NCI-H2196 (cell line): ENCODE data around the gene RFXANK.
"Not testable (repeated sequence)": the region's sequence is repeated elsewhere in the genome, so short reads cannot be mapped to it uniquely, and the experiment has no call there.

ENCODE experiments used
- DNase-seq: peaks from one replicate; lab custom pipeline; 2025; ENCODE audit not compliant: unreplicated experiment; lab: John Stamatoyannopoulos, UW

RFXANK gene

GRCh38 chr19:19170053-19170872, 21.8 kb upstream of the RFXANK start, which contains the start of gene MEF2B:
MEF2B (minus strand) TSS chr19:19170263; CDS start chr19:19150735, 19,528 bp downstream.
- peak; percentile 92 for DNase-seq

DNA sequence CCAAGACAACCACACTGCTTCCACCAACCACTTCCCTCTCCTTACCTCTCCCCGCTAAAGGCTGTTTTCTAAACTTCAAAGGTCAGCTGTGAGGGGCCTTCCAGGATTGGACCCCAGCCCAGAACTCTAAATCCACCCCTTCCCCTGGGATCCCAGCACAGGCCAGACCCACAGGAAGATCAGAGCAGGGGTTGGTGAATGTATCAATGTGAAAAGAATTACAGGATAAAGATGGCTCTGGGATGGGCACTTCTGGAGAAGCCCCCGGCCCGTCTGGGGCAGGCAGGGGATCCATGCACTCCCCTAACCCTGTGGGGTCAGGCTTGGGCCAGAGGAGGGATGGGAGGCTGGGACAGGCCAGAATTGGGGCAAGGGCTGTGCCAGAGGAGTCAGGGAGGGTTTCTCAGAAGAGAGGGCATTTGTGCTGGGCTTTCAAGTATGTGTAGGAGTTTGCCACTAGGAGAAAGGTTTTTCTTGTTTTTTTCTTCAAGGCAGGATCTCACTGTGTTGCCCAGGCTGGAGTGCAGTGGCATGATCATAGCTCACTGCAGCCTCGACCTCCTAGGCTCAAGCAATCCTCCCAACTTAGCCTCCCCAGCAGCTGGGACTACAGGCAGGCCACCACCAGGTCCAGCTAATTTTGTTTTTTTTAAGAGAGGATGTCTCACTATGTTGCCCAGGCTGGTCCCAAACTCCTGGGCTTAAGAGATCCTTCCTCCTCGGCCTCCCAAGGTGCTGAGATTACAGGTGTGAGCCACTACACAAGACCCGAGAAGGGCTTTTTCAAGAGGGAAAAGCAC, 21.0 kb upstream of the RFXANK start:
- no peak for DNase-seq

DNA sequence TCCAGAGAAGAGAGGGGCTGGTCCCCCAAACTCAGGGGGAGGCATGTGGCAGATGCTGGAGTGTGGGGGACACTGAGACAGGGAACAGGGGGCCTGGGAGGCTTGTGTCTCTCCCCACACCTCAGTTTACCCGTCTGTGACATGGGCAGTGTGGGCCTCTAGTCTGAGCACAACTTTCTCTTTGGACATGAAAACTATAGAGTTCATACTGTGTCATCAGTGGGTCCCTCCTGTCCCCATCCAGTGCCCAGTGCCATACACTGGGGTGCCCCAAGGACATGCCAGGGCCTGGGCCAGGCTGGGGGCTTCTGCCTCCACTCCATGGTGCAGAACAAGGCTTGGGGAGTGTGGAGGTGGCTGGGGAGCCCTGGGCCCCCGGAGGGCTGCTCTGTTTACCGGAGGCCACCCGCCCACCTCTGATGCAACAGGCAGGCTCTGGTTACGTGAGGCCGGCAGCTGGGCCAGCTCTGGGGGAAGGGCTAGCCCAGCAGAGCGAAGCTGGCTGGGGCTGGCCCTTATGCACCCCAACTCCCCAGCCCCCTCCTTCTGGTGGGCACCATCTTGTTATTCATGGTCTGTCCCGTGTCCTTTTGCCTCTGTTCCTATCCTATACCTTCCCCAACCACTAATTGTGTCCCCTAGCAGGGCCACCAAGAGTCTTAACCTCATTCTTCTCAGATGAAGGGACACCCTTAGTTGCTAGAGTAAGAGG, 20.1 kb upstream of the RFXANK start:
- DNase-seq: peak; percentile 13

GRCh38 chr19:19173243-19173642, 18.8 kb upstream of the RFXANK start:
- not testable (repeated sequence) for DNase-seq

GRCh38 chr19:19176950-19177349, 15.1 kb upstream of the RFXANK start:
- no peak for DNase-seq

- DNase-seq: no peak
Measured at GRCh38 chr19:19179548-19180441, 12.3 kb upstream of the RFXANK start.

GRCh38 chr19:19181488-19181998, 10.5 kb upstream of the RFXANK start:
- no peak for DNase-seq

GRCh38 chr19:19185853-19186740, 6.0 kb upstream of the RFXANK start:
- peak; percentile 62 for DNase-seq

- DNase-seq: no peak
Measured at GRCh38 chr19:19186742-19187141, 5.3 kb upstream of the RFXANK start.

DNA sequence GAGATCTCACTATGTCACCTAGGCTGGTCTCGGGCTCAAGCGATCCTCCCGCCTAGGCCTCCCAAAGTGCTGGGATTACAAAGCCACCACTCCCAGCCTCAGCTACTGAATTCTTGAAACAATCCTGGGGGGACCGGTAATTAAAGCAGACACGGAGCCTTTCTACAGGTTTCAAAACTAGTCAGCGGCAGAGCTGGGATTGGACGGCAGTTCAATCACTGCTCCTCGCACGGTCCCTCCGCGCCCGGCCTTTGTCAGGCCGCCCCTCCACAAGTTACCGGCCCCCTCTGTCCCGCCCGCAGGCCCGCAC, 335 bp upstream of the RFXANK start:
- no peak for DNase-seq

DNA sequence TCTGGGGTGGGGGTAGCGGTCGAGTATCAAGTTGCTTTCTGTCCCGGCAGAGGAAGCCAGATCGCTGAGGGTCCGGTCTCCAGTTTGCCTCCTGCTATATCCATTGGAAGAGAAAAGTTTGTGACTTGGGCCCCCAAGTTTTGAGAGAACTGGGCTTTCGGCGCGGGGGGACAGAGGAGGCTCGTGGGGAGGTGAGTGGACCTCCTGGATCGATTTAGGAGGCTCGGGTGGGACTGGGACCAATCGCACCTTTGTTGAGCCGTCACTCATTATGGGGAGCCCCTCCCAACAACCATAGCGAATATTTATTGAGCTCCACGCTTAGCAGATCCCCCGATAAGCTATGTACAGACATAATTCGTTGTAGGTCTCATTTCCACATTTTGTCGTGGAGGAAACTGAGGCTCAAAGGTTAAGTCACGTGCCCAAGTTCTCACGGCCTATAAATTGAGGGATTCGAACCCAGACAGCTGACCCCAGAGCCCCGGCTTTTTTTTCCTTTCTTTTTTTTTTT, 909 bp downstream of the RFXANK start:
- no peak for DNase-seq

GRCh38 chr19:19193926-19194325, 1.9 kb downstream of the RFXANK start:
- DNase-seq: no peak

DNA sequence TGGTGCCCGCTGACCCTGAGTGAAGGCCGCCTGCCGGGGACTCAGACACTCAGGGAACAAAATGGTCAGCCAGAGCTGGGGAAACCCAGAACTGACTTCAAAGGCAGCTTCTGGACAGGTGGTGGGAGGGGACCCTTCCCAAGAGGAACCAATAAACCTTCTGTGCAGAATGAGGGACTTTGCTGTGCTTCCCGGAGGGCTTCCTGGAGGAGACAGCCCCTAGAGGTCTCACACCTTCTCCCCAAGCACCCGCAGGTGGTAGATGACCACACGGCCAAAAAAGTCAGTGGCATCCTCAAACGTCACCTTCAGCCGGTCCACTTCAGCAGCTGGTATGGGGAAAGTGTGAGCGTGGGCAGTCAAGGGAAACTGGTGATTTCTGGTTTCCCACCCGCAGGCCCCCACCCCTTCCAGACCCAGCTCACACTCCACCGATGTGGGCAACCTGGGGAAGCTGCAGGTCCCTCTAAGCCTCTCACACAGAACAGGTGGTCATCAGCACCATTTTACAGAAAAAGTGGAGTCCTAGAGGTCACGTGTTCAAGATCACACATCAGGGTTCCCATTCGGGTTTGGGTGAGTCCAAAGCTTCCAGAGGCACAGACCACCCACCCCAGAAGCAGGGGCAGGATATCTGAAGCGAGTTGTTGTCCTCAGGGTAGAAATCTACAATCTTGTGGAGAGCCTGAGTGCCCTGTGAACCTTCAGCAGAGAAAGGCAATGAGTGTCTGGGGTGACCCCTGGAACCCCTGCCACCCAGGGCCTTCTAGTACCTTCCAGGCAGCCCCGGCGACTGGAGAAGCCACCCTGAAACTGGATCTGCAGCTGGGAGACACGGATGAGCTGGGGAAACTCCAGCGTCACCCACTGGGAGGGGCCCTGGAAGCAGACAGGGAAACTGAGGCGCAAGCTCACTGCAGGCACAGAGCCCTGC, 9.9 kb downstream of the RFXANK start:
- no peak for DNase-seq

- no peak for DNase-seq
Measured at GRCh38 chr19:19202707-19203011, 10.6 kb downstream of the RFXANK start.

GRCh38 chr19:19203012-19203856, 11.2 kb downstream of the RFXANK start, which contains the start of gene NR2C2AP:
NR2C2AP (minus strand) TSS chr19:19203414; CDS start chr19:19203060, 354 bp downstream.
- peak; percentile 91 for DNase-seq

DNA sequence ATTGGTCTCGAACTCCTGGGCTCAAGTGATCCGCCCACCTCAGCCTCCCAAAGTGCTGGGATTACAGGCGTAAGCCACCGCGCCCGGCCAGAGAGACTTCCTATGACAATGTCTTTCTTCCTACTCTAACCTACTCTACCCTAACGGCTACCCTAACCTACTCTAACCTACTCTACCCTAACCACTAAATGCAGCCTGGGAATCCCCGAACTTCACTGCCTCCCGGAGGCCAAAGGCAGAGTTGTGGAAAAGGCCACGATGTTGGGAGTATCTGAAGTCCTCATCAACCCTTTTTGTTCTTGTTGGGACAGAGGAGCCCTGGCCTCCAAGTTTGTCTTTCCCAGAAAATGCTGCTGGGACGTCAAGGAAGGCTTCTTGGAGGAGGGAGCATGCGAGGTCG, 12.1 kb downstream of the RFXANK start:
- no peak for DNase-seq
